NCI-H128 (cell line): ENCODE data around the gene WASF1.
"Not testable (repeated sequence)": the region's sequence is repeated elsewhere in the genome, so short reads cannot be mapped to it uniquely, and the experiment has no call there.

Experiments
- DNase-seq: peaks from one replicate; lab custom pipeline; 2025; ENCODE audit not compliant: unreplicated experiment; lab: John Stamatoyannopoulos, UW

The WASF1 gene

GRCh38 chr6:110178626-110179405 is 654 bp downstream of the WASF1 start:
- peak; percentile 48 for DNase-seq

- no peak for DNase-seq
Observed at GRCh38 chr6:110173506-110174132, 5.9 kb downstream of the WASF1 start.

- no peak for DNase-seq
Observed at GRCh38 chr6:110170081-110170480, 9.4 kb downstream of the WASF1 start.

- DNase-seq: no peak
Observed at GRCh38 chr6:110158479-110158878, 21.0 kb downstream of the WASF1 start.

GRCh38 chr6:110147870-110148269 is 31.6 kb downstream of the WASF1 start:
- no peak for DNase-seq

GRCh38 chr6:110140650-110141049 is 38.8 kb downstream of the WASF1 start:
- no peak for DNase-seq

GRCh38 chr6:110139052-110139451 is 40.4 kb downstream of the WASF1 start:
- DNase-seq: no peak

- DNase-seq: no peak
Observed at GRCh38 chr6:110137924-110138887, 41.3 kb downstream of the WASF1 start.

GRCh38 chr6:110130362-110130761 is 49.1 kb downstream of the WASF1 start:
- DNase-seq: no peak

GRCh38 chr6:110128418-110128817 is 51.1 kb downstream of the WASF1 start:
- no peak for DNase-seq

- DNase-seq: no peak
Observed at GRCh38 chr6:110125361-110125760, 54.1 kb downstream of the WASF1 start.

- not testable (repeated sequence) for DNase-seq
Observed at GRCh38 chr6:110121655-110122054, 57.8 kb downstream of the WASF1 start.

- DNase-seq: no peak
Observed at GRCh38 chr6:110116258-110116657, 63.2 kb downstream of the WASF1 start.

GRCh38 chr6:110114004-110114403 is 65.5 kb downstream of the WASF1 start:
- DNase-seq: no peak

GRCh38 chr6:110105296-110105695 is 74.2 kb downstream of the WASF1 start:
- DNase-seq: no peak

- DNase-seq: no peak
Observed at GRCh38 chr6:110103260-110103659, 76.2 kb downstream of the WASF1 start.

- no peak for DNase-seq
Observed at GRCh38 chr6:110102411-110102810, 77.1 kb downstream of the WASF1 start.

GRCh38 chr6:110101885-110102284 is 77.6 kb downstream of the WASF1 start:
- DNase-seq: no peak

- no peak for DNase-seq
Observed at GRCh38 chr6:110098511-110099116, 80.9 kb downstream of the WASF1 start.

- no peak for DNase-seq
Observed at GRCh38 chr6:110097443-110097842, 82.0 kb downstream of the WASF1 start.

- no peak for DNase-seq
Observed at GRCh38 chr6:110095935-110096334, 83.5 kb downstream of the WASF1 start.
